ENCODE results near the gene UBE2V1. TPM values are rescaled to one million over a fixed set of nuclear protein-coding genes. Genes with fewer than 3 reads are reported as not detected.

Gene UBE2V1
- total RNA-seq, 2 donors from 2014 or later, result 150 to 176 TPM

DNA sequence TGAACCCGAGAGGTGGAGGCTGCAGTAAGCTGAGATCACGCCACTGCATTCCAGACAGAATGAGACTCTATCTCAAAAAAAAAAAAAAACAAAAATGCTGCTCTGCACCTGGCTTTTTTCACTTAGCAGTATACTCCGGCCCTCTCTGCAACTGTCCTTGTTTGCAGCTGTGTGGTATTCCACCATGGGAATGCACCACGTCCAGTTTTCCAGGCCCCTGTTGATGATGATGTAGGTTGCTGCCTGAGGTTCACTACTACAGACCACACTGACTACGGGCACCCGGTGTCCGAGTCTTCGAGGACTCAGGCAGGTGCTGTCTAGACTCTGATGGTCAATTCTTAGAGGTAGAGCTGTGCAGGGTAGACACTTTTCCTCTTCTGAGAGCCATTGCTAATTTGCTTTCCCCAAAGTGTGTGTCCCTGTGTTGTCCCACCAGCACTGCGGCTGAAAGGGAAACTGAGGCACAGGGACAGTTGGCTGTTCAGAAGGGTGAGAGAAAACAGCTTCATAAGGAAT is 56.5 kb downstream of the UBE2V1 start:
- Mint-ChIP-seq H3K36me3 (ENCODE audit: insufficient read depth in 2 of 2) (no peaks in the 10 kb centered on the region), H3K9me3 (no peaks in the 10 kb centered on the region), H3K4me1 (ENCODE audit: low read depth) (no peaks in the 10 kb centered on the region), H3K27ac (no peak overlapping the region), H3K4me3 (no peak overlapping the region), H3K27me3 (ENCODE audit: low read depth) (no peaks in the 10 kb centered on the region)
- DNase-seq (no peak), ATAC-seq (replicated peaks in 1 of 2) (no peak)

DNA sequence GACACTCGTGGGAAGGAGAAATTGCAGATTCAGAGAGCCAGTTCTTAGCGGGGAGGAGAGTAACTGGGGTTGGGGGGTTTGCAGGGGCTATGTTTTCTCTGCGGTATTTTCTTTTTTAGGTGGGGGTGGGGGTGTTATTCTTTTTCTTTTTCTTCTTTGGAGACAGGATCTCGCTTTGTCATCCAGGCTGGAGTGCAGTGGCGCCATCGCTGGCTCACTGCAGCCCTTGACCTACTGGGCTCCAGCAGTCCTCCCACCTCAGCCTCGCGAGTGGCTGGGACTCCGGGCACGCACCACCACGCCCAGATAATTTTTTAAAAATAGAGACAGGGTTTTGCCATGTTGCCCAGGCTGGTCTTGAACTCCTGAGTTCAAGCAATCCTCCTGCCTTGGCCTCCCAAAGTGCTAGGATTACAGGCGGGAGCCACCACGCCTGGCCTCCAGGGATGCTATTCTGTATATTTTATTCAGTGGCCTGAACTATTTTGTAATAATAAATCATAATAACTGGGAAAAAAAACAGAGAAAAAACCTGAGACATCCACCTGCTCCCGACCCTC is 57.3 kb downstream of the UBE2V1 start:
- Mint-ChIP-seq H3K4me3 (no peak overlapping the region), H3K36me3 (ENCODE audit: insufficient read depth in 2 of 2) (no peaks in the 10 kb centered on the region), H3K9me3 (no peaks in the 10 kb centered on the region), H3K27me3 (ENCODE audit: low read depth) (no peaks in the 10 kb centered on the region), H3K4me1 (ENCODE audit: low read depth) (no peaks in the 10 kb centered on the region), H3K27ac (no peak overlapping the region)
- ATAC-seq (replicated peaks in 1 of 2) (no peak), DNase-seq (no peak)

DNA sequence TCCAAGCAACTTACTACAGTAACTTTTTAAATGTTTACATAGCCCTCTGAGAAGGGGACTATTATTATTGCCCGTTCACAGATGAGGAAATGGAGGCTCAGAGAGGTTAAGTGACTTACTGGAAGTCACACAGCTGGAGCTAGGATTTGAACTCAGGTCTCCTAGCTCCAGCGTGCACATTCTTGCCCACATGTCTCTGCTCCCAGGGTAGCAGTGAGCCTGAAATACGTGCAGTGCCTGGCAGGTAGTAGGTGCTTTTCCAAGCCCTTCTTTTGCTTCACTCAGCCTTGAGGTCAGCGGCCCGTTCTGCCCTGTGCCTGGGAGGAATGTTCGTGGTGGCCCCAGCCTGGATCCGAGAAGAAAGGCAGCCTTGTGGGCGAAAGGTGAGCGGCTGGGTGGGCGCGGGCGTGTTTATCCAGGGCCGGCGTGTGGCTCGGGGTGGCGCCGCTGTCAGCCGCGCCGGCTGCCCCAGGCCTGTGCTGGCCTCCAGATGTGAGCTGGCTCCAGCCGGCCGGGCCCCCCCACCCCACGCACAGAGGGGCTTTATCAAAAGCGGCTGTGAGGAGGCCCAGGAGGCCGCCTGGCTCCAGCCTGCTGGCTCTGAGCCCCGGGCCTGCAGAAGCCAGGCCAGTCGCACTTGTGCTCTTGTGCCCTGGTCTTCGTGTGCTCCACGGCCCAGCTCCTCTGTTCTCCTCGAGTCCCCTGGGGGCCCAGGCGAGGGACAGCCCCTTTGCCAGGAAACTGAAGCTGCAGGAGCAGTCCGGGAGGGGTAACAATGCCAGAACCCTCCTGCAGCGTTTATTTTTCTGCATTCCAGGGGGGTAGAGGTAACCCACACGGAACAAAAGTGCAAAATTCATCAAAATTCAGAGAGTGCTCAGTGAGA is 58.1 kb downstream of the UBE2V1 start:
- no peaks in the 10 kb centered on the region for H3K36me3 Mint-ChIP-seq (ENCODE audit: insufficient read depth in 2 of 2)
- no peak overlapping the region for H3K27ac Mint-ChIP-seq
- H3K4me1 Mint-ChIP-seq (ENCODE audit: low read depth), result no peaks in the 10 kb centered on the region
- no peaks in the 10 kb centered on the region for H3K9me3 Mint-ChIP-seq
- ATAC-seq (replicated peaks in 1 of 2) (no peak), DNase-seq (no peak)
- H3K4me3 Mint-ChIP-seq, result no peak overlapping the region
- no peaks in the 10 kb centered on the region for H3K27me3 Mint-ChIP-seq (ENCODE audit: low read depth)

DNA sequence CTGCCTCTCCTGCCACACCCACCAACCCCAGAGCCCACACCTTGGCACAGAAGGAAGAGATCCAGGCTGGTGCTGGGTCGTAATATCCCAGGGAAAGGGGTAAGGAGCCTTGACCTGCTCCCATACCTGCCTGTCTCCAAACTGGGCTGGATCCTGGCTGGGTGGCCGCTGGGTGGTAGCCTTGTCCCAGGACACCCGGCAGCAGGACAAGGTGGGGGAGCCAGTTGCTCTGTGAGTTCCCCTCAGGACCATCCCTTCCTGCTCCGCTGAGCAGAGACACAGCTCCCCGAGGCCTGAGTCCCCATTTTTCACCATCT is 58.8 kb downstream of the UBE2V1 start:
- no peak for DNase-seq
- no peak for ATAC-seq (replicated peaks in 1 of 2)
- Mint-ChIP-seq H3K4me1 (ENCODE audit: low read depth) (peaks cover 2% of the 10 kb centered on the region), H3K27ac (no peak overlapping the region), H3K36me3 (ENCODE audit: insufficient read depth in 2 of 2) (no peaks in the 10 kb centered on the region), H3K27me3 (ENCODE audit: low read depth) (no peaks in the 10 kb centered on the region), H3K9me3 (no peaks in the 10 kb centered on the region), H3K4me3 (no peak overlapping the region)

DNA sequence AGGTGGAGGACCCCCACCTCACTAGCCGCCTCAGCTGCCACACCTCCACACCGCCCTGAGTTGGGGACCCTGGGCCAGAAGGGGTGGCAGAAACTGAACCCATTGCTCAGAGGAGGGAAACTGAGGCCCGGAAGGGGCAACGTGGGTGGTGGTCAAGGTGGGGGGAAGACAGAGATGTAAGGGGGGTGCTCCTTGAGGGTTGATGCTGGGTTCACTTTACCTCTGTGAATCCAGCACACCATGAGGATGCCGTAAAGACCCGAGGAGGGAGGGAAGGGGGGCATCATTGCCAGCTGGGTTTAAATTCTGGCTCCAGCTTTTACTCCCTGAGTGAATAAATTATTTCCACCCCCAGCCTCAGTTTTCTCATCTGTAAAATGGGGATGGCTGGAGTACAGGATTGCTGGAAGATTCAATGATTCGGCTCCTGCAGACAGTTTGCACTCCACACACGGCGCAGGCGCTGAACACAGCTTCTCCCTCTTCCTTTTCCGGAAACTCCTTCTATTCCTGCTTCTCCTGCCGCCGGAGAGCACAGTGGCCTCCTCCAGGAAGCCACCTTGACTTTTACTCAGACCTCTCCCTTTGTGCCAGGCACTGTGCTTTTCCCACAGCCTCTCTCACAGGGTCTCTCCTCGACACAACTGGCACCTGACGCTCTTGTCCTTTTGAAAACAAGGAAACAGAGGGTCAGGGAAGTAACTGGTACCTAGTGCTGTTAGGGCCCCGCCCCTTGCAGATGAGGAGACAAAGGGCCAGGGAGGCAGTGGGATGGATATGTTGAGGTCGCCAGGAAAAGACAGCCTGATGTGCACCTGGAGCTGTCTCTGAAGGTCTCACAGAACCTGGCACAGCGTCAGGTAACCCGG is 59.4 kb downstream of the UBE2V1 start:
- Mint-ChIP-seq H3K27me3 (ENCODE audit: low read depth) (peaks cover 4% of the 10 kb centered on the region), H3K36me3 (ENCODE audit: insufficient read depth in 2 of 2) (no peaks in the 10 kb centered on the region), H3K4me1 (ENCODE audit: low read depth) (peaks cover 8% of the 10 kb centered on the region), H3K9me3 (no peaks in the 10 kb centered on the region), H3K27ac (no peak overlapping the region), H3K4me3 (no peak overlapping the region)
- no peak for ATAC-seq (replicated peaks in 1 of 2)
- no peak for DNase-seq

DNA sequence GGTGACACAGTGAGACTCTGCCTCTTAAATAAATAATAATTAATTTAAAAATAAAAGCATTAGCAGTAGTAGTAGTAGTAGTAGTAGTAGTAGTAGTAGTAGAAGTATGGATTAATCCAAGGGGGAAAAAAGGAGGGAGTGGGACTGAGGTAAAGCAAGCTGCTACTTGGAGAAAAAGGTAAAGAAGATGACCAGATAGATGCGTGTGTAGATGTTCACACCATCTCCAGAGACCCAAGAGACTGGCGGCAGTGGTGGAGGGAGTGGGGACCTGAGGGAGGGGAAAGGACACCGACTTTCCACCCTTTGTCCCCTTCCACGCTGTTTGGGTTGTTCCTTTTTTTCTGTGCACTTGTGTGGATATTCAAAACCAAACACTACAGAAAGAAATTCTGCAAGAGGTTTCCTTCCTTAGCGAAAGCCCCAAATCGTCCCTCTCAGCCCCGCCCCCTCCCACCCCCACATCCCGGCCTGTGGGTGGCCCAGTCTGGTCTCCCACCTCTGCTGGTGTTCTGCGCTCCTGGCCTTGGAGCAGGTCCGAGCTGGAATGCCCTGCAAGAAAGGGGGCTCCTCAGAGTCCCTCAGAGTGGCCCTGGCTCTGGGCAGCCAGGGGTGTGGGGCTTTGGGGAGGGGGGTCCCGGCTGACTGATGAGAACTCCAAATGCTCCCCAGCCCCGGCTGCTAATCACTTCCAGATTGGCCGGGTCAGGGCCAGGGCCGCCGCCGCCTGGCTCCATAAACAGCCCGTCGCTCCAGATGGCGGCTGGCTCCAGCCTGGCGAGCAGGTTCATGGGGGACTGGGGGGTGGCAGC is 60.2 kb downstream of the UBE2V1 start:
- peaks cover 16% of the 10 kb centered on the region for H3K4me1 Mint-ChIP-seq (ENCODE audit: low read depth)
- ATAC-seq (replicated peaks in 1 of 2) (no peak), DNase-seq (no peak)
- no peaks in the 10 kb centered on the region for H3K9me3 Mint-ChIP-seq
- H3K27me3 Mint-ChIP-seq (ENCODE audit: low read depth), result peaks cover 11% of the 10 kb centered on the region
- H3K27ac Mint-ChIP-seq, result no peak overlapping the region
- no peaks in the 10 kb centered on the region for H3K36me3 Mint-ChIP-seq (ENCODE audit: insufficient read depth in 2 of 2)
- H3K4me3 Mint-ChIP-seq, result no peak overlapping the region

DNA sequence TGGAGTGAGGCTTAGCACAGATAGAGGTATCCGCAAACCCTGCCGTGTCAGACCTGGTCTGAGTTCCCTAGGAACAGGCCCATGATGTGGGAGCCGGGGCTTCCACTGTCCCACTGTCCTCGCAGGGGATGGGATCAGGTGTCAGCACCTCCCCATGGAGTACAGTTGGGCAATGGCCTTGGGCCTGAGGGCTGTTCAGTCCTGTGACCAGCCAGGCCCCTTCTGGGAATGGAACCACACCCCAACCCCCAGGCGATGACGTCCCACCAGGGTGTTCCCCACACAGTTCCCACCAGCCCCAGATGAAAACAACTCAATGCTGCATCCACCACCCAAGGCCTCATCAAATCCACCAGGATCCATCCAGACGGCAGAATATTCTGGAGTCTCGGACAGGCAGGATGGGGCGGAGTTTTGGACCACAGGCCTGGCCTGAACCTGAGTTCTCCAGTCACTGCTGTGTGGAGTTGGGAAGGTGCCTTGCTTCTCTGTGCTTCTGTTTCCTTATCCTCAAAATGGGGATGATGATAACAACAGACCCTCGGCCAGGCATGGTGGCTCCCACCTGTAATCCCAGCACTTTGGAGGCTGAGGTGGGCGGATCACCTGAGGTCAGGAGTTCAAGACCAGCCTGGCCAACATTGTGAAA is 62.2 kb downstream of the UBE2V1 start:
- Mint-ChIP-seq H3K27me3 (ENCODE audit: low read depth) (peaks cover 16% of the 10 kb centered on the region), H3K36me3 (ENCODE audit: insufficient read depth in 2 of 2) (no peaks in the 10 kb centered on the region), H3K27ac (no peak overlapping the region), H3K9me3 (no peaks in the 10 kb centered on the region), H3K4me1 (ENCODE audit: low read depth) (peaks cover 22% of the 10 kb centered on the region), H3K4me3 (no peak overlapping the region)
- DNase-seq (no peak), ATAC-seq (replicated peaks in 1 of 2) (no peak)

DNA sequence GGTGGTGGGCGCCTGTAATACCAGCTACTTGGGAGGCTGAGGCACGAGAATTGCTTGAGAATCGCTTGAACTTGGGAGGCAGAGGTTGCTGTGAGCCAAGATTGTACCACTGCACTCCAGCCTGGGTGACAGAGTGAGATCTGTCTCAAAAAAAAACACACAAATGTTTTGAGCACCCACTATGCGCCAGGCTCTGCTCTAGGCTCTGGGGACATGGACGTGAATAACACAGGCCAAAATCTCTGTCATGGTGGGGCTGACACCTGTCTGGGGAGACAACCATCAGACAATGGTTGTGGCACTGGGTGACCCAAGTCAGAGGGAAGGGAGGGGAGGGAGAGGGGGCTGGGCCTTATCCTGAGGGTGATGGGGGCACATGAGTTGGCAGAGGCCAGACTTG is 62.7 kb downstream of the UBE2V1 start:
- no peaks in the 10 kb centered on the region for H3K9me3 Mint-ChIP-seq
- H3K27me3 Mint-ChIP-seq (ENCODE audit: low read depth), result peaks cover 16% of the 10 kb centered on the region
- DNase-seq (no peak), ATAC-seq (replicated peaks in 1 of 2) (no peak)
- H3K27ac Mint-ChIP-seq, result no peak overlapping the region
- H3K36me3 Mint-ChIP-seq (ENCODE audit: insufficient read depth in 2 of 2), result no peaks in the 10 kb centered on the region
- no peak overlapping the region for H3K4me3 Mint-ChIP-seq
- peaks cover 22% of the 10 kb centered on the region for H3K4me1 Mint-ChIP-seq (ENCODE audit: low read depth)

DNA sequence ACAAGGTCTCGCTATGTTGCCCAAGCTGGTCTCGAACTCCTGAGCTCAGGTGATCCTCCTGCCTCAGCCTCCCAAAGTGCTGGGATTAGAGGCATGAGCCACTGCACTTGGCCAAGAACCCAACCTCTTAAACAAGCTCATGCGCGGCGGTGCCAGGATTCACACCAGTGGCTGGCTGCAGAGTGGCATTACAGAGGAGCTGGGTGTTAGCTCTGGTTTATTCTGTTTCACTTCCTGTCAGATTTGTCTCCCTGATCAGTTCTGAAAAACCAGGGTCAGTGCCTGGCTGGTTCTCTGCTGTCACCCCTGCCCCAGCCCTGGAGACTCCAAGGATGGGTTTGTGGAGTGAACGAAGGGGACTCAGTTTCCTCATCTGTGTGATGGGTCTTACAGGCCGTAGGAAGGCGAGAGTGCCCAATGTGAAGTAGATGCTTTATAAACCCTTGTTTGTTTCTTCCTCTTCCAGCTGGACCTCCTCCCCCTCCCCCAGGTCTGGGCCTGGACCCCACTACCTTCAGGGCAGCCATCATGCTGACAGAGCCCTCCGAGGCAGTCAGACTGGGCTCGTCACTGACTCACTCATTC is 63.4 kb downstream of the UBE2V1 start:
- Mint-ChIP-seq H3K9me3 (no peaks in the 10 kb centered on the region), H3K4me3 (no peak overlapping the region), H3K27me3 (ENCODE audit: low read depth) (peaks cover 16% of the 10 kb centered on the region), H3K27ac (no peak overlapping the region), H3K36me3 (ENCODE audit: insufficient read depth in 2 of 2) (no peaks in the 10 kb centered on the region), H3K4me1 (ENCODE audit: low read depth) (peaks cover 22% of the 10 kb centered on the region)
- DNase-seq (no peak), ATAC-seq (replicated peaks in 1 of 2) (no peak)

DNA sequence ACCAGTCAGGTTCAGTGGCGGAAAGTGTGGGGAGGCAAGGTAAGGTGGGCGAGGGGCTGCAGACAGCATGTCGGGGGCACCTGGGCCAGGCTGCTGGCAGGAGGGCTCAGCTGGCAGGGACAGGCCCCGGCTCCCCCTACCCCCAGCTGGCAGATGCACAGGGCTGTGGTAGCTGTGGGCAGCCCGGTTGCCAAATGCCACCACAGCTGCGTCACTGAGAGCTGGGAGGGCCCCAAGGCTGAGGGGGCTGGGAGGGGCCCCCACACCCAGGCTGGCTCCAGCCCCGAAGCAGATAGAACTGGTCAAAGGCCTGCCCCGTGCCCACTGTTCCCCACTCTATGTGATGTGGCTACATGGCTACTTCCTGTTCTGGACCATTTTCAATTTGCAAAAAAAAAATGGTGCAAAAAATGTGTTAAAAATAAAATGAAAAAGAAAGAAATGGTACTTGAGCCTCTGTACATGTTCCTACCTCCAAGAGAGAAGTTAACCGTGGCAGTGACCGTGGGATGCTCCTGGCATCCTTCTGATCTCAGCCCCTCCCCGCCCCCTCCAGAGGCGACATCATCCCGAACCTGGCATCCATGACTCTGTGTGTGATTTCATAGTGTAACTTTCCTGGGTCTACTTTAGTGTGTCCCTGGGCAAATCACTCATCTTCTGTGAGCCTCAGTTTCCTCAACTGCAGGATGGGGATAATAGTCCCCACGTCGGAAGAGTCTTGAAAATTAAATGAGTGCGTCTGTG is 64.4 kb downstream of the UBE2V1 start:
- Mint-ChIP-seq H3K36me3 (ENCODE audit: insufficient read depth in 2 of 2) (no peaks in the 10 kb centered on the region), H3K4me3 (peak overlapping the region; percentile 29 to 65), H3K27ac (no peak overlapping the region), H3K4me1 (ENCODE audit: low read depth) (peaks cover 22% of the 10 kb centered on the region), H3K27me3 (ENCODE audit: low read depth) (peaks cover 16% of the 10 kb centered on the region), H3K9me3 (no peaks in the 10 kb centered on the region)
- DNase-seq, result peak; percentile 61 to 67
- ATAC-seq (replicated peaks in 1 of 2), result peak; percentile 93 to 97

DNA sequence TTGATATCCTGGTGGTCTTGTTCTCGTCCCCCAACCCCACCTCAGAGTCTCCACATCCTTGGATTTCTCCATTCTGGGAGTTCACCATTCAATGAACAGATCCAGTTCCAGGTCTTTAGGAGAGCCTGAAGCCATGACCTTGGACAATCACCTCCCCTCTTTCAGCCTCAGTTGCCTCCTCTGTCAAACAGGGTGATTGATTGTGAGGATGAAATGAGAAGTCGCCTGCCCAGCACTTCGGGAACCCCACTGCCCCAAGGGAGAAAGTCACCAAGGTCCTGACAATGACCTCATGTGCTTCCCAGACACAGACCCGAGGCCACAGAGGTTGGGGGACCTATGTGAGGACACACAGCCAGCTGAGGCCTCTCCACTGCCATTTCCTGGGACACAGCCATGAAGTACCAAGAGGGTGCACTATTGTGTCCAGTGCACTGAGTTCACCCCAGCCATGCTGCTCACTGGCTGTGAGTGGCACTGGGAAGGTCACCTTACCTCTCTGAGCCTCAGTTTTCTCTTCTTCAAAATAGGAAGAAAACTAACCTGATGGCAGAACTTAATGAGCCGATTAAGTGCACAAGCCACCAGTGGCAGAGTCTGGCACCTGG is 68.5 kb downstream of the UBE2V1 start:
- no peaks in the 10 kb centered on the region for H3K36me3 Mint-ChIP-seq (ENCODE audit: insufficient read depth in 2 of 2)
- no peak overlapping the region for H3K27ac Mint-ChIP-seq
- H3K4me1 Mint-ChIP-seq (ENCODE audit: low read depth), result peaks cover 27% of the 10 kb centered on the region
- ATAC-seq (replicated peaks in 1 of 2) (no peak), DNase-seq (no peak)
- no peaks in the 10 kb centered on the region for H3K9me3 Mint-ChIP-seq
- H3K4me3 Mint-ChIP-seq, result no peak overlapping the region
- H3K27me3 Mint-ChIP-seq (ENCODE audit: low read depth), result peaks cover 16% of the 10 kb centered on the region
